Non-pigmented ciliary epithelial cell (primary cell): Measurements from ENCODE around the gene PGPEP1.
"Not testable (repeated sequence)": the region's sequence is repeated elsewhere in the genome, so short reads cannot be mapped to it uniquely, and the experiment has no call there.

Experiments
- DNase-seq: peaks from one replicate; pipeline ENCODE4 v3.0.0-alpha.2; 2010; ENCODE audit warnings: low read depth

Gene PGPEP1

DNA sequence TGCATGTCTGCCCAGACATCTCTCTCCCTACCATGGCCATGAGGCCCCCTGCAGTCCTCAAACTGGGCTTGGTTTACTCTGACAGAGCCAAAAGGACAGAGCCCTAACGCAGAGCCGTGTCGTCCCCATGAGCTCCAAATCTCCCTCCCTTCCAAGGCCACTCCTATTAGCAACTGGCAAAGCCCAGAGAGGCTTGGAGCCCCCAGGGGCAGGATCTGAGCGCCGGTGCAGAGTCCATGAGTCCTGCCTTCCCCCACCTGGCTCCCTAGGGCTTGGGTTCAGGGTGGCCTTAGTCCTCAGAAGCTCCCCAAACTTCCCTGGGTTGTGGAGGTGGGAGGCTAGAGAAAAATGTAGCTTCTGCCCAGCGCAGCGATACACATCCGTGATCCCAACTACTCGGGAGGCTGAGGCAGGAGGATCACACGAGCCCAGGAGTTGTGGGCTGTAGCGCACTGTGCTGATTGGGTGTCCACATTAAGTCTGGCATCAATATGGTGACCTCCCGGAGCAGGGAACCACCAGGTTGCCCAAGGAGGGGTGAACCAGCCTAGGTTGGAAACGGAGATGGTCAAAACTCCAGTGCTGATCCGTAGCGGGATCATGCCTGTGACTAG, 7.4 kb upstream of the PGPEP1 start:
- no peak for DNase-seq

DNA sequence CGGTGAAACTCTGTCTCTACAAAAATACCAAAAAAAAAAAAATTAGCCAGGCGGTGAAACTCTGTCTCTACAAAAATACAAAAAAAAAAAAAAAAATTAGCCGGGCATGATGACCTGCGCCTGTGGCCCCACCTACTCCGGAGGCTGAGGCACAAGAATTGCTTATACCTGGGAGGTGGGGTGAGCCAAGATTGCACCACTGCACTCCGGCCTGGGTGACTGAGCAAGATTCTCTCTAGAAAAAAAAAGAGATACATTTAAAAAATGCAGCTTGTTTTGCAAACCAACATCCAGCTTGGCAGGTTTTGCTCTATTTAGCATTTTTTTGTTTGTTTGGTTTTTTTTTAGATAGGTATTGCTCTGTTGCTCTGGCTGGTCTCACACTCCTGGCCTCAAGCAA, 6.7 kb upstream of the PGPEP1 start:
- DNase-seq: no peak

DNA sequence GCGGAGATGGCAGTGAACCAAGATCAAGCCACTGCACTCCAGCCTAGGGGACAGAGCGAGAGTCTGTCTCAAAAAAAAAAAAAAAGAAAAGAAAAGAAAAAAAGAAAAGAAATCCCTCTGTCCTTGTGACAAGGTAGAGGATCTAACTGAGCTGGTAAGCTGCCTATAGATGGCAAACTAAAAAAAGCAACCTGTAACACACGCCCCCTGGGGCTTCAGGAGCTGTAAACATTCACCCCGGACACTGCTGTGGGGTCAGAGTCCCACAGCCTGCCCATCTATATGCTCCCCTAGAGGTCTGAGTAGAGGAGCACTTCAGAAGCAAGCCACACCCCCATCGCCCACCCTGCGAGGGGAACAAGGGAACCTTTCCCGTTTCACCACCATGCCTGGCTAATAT, 4.3 kb upstream of the PGPEP1 start:
- no peak for DNase-seq

DNA sequence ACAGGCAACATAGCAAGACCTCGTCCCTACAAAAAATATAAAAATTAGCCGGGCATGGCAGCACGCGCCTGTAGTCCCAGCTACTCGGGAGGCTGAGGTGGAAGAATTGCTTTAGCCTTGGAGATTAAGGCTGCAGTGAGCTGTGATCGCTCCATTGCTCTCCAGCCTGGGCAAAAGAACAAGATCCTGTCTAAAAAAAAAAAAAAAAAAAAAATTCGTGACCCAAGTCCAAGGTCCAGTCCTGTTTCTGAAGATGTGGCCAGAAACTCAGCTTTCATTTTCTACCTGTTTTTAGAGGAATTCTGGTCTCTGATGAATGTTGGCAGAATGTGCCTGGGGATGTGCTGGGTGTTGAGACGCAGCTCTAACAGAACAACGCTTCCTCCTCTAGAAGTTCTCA, 1.9 kb upstream of the PGPEP1 start:
- no peak for DNase-seq

DNA sequence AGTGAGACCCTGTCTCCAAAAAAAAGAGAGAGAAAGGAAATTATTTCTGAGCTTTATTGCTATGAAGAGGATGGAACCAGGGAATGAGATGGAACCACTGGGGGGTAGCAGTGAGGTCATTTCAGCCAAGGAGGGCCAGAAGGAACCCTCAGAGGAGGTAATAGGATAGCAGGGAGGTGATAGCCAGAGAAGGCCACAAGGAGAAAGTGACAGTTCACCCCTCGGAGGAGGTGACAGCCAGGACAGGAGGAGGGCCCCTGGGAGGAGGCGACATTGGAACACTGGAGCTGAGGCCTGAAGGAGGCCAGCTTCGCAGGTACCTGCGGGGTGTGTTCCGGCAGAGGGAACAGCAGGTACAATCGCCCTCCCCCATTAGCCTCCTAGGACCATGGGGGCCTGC, 675 bp upstream of the PGPEP1 start:
- DNase-seq: no peak

DNA sequence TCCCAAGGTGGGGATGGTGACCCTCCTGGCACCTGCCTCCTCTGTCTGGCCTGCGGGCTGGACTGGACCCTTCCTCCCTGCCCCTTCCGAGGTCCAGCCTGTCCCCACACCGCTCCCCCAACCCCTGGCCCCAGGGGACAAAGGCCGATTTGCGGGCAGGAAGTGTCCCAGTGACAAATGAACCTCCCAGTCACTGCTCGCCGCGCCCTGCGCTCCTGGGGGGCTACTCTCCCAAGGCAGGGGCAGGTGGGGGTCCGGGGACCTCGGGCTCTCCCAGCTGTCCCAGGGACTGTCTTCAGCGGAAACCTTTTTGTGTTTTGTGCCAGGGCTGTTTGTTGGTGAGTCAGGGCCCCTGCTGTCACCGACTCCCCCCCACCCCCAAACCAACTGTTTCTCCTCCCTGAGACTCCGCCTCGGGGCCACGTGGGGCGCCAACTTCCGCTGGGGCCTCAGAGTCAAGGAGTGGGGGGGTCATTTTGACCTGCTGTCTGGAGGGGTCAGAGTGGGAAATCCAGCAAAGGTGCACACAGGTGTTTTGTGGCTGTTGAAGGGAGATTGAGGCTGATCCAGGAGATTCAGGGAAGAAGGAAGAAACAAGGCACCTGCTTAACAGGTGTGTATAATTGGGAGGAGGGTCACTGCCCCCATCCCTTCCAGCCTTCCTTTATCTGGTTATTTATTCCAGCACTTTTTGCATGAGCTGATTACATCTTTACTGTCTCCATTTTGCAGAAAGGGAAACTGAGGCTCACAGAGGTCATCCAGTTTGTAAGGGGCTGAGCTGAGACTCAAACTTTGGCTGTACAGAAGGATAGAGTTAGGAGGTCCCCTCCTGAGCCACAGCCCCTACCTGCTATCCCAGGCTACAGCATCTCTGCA, 831 bp downstream of the PGPEP1 start:
- no peak for DNase-seq

DNA sequence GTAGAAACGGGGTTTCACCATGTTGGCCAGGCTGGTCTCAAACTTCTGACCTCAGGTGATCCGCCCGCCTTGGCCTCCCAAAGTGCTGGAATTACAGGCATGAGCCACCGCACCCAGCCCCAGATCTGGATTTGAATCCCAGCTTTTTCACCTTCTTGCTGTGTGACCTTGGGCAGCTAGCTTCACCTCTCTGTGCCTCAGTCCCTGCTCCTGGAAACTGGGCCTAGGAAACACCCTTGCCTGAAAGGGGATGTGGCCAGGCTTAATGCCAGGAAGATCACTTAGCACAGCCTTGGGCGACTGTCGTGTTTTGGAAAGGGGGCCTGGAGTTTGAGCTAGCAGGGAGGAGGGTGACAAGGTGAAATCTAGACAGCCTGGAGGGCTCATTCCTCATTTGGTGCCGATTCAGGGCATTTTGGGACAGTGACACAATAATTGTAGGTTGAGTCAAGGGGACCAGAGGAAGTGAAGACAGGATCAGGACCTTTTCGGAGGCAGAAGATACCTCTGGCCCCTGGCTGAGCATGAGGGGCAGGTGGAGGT, 1.8 kb downstream of the PGPEP1 start:
- no peak for DNase-seq

DNA sequence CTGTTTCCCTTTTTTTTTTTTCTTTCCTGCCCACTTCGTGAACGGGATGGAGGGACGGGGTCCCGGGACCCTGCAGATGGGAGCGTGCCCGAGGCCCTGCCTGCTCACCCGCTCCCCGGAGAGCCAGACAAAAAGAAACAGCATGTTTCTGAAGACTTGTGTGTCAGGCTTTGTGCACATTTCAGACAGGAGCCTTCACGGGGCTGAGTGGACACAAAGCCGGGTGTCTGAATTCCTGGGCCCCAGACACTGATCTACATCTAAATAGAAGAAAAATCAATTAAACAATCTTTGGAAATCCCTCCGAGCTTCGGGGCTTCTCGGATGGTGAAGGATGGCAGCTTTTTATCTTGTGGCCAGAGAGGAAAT, 4.2 kb downstream of the PGPEP1 start:
- DNase-seq: no peak

DNA sequence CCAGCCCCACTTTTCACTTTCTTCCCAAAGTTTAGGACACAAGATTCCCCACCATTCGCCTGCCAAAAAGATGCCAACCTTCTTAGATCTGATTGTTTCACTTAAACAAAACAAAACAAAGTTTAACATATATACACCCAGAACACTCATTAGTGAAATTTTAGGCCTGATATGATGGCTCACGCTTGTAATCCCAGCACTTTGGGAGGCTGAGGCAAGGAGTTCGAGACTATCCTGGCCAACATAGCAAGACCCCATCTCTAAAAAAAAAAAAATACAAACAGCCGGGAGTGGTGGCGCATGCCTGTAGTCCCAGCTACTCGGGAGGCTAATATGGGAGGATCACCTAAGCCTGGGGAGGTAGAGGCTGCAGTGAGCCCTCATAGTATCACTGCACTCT, 4.9 kb downstream of the PGPEP1 start:
- DNase-seq: no peak

DNA sequence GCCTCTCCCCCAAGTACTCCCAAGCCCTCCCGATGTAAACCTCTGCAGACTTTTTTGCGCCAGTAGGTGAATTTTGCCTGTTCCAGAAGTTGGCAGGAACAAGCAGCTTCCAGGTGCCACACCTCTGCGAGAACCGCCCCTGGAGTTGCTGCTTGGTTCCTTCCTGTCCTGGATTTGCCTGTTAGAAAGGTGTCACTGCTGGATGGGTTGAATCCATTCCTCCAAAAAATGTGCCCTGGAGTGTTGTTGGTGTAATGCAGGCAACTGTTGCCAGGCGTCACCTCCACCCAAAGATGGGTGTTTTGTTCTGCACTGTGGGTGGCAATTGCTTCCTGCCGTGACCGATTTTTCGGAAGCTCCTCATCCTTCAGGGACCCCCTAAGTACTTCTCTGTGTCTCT, 5.7 kb downstream of the PGPEP1 start:
- no peak for DNase-seq

DNA sequence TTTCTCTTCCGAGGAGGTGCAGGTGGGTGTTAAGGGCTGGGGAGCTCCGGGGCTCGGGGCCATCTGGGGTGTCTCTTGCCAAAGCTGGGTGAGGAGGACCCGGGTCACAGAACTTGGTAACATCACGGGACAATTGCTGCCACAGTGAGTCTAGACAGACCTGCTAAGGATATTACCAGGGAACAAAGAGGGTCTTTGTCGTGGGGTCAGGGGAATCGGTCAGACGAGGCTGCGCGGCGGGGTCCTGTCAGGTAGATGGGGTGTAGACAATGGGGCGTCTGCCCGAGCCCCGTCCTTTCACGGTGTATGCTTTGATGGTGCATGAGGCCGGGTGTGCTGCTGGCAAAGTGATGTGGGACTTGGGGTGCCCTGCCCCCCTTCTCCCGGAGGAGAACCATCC, 7.8 kb downstream of the PGPEP1 start:
- DNase-seq: no peak

DNA sequence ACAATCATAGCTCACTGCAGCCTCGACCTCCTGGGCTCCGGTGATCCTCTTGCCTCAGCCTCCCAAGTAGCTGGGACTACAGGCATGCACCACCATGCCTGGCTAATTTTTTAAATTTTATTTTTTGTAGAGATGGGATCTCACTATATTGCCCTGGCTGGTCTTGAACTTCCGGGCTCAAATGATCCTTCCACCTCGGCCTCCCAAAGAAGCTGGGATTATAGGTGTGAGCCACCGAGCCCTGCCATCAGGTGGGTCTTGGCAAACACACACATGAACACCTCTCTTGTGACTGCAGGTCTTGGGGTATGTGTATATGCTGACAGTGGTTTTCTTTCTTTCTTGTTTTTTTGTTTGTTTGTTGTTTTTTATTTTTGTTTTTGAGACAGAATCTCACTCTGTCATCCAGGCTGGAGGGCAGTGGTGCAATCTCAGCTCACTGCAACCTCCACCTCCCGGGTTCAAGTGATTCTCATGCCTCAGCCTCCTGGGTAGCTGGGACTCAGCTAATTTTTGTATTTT, 8.5 kb downstream of the PGPEP1 start:
- DNase-seq: not testable (repeated sequence)

DNA sequence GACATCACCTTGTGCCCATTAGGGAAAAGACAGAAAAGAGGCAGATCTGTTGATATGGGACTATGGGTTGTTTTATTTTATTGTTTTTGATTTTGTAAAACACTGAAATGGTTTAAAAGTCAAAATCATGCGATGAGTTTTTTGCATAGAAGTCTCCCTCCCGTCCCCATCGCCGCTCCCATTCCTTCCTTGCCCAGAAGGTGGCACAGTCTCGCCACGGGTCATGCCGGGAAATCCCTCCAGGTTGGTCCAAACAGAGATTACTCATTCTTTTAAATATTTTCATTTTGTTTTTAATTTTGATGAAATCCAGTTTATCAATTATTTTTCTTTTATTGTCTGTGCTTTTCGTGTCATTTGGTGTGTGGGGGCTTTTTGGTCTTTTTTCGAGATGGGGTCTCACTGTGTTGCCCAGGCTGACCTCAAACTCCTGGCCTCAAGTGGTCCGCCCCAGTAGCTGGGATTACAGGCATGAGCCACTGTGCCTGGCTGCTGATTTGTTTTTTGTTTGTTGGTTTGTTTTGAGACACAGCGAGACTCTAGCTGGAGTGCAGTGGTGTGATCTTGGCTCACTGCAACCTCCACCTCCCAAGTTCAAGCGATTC, 9.2 kb downstream of the PGPEP1 start:
- DNase-seq: no peak

DNA sequence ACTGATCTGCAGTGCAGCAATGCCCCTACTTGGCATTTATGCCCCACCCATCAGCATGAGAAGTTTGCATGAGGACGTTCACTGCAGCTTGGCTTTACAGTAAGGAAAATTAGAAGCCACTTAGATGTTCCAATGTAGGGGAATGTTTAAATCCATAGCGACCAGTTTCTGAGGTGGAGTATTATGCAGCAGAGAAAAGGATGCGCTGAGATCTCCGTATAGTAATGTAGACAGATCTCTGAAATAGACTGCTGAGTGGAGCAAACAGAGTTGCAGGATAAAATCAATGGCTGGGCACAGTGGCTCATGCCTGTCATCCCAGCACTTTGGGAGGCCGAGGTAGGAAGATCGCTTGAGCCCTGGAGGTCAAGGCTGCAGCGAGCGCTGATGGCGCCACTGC, 10.1 kb downstream of the PGPEP1 start:
- no peak for DNase-seq

DNA sequence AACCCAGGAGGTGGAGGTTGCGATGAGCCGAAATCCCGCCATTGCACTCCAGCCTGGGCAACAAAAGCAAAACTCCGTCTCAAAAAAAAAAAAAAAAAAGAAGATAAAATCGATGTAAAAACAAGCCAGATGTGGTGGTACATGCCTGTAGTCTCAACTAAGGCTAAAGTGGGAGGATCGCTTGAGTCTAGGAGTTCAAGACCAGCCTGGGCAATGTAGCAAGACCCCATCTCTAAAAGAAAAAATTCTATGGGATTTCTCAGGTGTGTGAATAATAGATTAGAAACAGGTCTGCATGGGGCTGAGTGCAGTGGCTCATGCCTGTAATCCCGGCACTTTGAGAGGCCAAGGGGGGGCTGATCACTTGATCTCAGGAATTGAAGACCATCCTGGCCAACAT, 11.1 kb downstream of the PGPEP1 start:
- DNase-seq: no peak

DNA sequence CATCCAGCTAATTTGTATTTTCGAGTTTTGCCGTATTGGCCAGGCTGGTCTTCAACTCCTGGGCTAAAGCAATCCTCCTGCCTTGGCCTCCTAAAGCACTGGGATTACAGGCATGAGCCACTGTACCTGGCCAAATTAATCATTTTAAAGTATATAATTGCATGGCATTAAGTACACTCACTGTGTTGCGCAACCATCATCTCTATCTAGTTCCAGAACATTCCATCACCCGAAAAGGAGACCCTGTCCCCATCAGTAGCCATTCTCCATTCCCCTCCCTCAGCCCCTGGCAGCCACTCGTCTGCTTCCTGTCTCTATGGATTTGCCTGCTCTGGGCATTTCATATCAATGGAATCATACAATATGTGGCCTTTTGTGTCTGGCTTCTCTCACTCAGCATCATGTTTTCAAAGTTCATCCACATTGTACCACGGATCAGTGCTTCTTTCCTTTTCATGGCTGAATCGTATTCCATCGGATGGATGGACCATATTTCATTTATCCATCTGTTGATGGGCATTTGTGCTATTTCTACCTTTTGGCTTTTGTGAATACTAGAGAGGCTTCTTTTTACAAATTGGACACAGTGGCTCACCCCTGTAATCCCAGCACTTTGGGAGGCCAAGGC, 13.1 kb downstream of the PGPEP1 start:
- no peak for DNase-seq

DNA sequence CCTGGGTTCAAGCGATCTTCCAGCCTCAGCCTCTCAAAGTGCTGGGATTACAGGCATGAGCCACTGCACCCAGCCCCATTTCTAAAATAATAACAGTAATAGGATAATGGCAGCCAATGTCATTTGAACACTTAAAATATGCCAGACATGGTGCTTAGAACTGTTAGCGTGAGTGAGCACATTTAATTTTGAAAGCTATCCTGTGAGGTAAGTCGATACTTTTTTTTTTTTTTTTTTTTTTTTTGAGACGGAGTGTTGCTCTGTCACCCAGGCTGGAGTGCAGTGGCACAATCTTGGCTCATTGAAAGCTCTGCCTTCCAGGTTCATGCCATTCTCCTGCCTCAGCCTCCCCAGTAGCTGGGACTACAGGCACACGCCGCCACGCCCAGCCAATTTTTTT, 14.3 kb downstream of the PGPEP1 start:
- DNase-seq: not testable (repeated sequence)

DNA sequence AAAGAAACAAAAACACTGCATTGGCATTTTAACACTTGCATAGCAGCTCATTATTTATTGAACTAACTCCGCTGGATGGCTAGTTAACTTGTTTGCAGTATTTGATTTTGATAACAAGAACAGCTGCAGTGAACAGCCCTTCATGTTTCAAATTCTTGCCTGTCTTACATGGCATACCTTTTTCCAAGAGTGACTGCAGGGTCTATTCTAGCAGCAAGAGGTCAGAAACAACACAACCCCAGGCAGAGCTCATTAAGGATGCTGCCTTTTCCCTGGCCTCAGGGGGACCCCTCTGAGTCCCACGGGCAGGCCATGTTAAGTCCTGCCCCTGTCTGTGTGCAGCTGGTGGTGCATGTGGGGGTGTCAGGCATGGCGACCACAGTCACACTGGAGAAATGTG, 16.6 kb downstream of the PGPEP1 start:
- no peak for DNase-seq

DNA sequence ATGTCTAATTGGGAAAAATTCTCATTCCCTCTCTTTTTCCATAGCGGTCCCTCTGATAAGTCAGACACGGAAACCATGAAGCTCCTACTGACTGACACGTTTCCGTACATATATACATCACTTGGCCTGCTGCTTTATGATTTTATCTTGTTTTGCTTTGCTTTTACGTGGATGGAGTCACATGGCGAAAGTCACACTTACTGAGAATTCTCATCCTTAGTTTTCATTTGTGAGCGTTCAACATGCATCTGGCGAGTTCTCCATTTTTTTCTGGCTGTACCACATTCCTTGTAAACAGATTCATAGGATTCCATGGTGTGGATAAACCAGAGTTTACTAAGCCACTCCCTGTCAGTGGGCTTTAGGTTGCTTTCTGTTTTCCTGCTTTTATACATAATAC, 21.2 kb downstream of the PGPEP1 start:
- DNase-seq: no peak

DNA sequence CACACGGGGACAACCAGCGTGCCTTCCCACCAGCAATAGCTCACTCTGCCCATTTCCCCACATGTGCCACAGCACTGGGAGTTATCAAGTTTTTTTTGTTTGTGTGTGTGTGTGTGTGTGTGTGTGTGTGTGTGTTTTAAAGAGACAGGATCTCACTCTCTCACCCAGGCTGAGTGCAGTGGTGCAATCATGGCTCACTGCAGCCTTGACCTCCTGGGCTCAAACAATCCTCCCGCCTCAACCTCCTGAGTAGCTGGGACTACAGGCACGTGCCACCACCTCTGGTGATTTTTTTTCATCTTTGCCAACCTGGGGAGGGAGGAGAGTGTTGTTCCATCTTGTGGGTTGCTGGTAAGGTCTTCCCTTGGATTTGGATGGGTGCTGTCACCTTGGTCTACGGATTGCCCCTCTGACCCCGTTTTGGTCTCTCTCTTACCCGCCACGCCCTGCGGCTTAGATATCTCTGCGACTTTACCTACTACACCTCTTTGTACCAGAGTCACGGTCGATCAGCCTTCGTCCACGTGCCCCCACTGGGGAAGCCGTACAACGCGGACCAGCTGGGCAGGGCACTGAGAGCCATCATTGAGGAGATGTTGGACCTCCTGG, 22.6 kb downstream of the PGPEP1 start:
- DNase-seq: no peak

DNA sequence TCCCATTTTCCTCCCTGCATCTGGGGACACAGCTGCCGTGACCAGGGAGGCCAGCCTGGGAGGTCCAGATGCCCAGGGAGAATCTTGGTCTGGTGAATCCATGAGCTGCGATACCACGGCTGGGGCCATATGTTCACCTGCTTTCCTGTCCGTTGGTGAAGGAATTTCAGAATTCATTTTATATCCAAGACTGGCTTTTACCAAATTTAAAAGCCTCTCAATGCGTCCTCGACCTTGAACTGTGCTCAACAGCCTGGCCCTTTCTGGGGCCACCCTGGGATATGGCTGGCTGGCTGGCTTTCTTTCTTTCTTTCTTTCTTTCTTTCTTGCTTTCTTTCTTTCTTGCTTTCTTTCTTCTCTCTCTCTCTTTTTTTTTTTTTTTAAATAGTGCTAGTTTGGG, 23.4 kb downstream of the PGPEP1 start:
- DNase-seq: no peak

DNA sequence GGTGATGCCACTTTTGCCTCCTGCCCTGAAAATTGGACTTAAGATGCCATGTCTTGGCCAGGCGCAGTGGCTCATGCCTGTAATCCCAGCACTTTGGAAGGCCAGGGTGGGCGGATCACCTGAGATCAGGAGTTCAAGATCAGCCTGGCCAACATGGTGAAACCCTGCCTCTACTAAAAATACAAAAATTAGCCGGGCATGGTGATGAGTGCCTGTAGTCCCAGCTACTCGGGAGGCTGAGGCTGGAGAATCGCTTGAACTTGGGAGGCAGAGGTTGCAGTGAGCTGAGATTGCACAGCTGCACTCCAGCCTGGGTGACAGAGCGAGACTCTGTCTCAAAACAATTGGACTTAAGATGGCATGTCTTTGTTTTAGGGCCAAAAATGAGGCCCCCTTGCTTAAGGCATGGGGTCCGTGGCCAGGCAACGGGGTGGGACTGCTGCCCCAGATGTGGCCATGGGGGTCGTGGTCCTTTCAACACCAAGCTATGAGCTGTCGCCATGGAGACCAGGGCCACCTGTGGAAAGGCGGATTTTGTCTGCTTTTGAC, 24.0 kb downstream of the PGPEP1 start:
- not testable (repeated sequence) for DNase-seq
